H9 (cell line): ENCODE data around the gene EGR4. TPM values are rescaled to one million over a fixed set of nuclear protein-coding genes. Genes with fewer than 3 reads are reported as not detected.
A peak's percentile ranks its signal among the peaks of the same experiment; 100 is the strongest.

ENCODE experiments used
- DNase-seq: peaks from one replicate; pipeline ENCODE4 v3.0.0-alpha.2; 2017
- H2AFZ ChIP-seq: one replicate; pipeline ENCODE4 v1.6.1; 2013; ENCODE audit warnings: mild to moderate bottlenecking, low read length, control low read depth, moderate library complexity
- H2AK5ac ChIP-seq: 2 replicates; pipeline ENCODE4 v1.6.1; 2013; ENCODE audit warnings: low read length, control low read depth, mixed read lengths; ENCODE audit not compliant: insufficient read length
- H2BK120ac ChIP-seq: one replicate; pipeline ENCODE4 v1.6.1; 2013; ENCODE audit warnings: low read depth, mild to moderate bottlenecking, low read length, control low read depth, inconsistent platforms; ENCODE audit not compliant: poor library complexity, severe bottlenecking
- H2BK12ac ChIP-seq: 2 replicates; pipeline ENCODE4 v1.6.1; 2013; ENCODE audit warnings: low read length, control low read depth, mixed read lengths, low read depth; ENCODE audit not compliant: insufficient read length
- H2BK15ac ChIP-seq: 2 replicates; pipeline ENCODE4 v1.6.1; 2013; ENCODE audit warnings: low read depth, low read length, control low read depth
- H2BK20ac ChIP-seq: one replicate; pipeline ENCODE4 v1.6.1; 2013; ENCODE audit warnings: low read depth, mild to moderate bottlenecking, low read length, control low read depth, inconsistent platforms; ENCODE audit not compliant: poor library complexity, severe bottlenecking
- H2BK5ac ChIP-seq: 2 replicates; pipeline ENCODE4 v1.6.1; 2013; ENCODE audit warnings: low read length, control low read depth, mixed read lengths; ENCODE audit not compliant: insufficient read length
- H3K14ac ChIP-seq: 2 replicates; pipeline ENCODE4 v1.6.1; 2013; ENCODE audit warnings: low read length, control low read depth; ENCODE audit not compliant: insufficient read depth
- H3K18ac ChIP-seq: 2 replicates; pipeline ENCODE4 v1.6.1; 2013; ENCODE audit warnings: low read depth, mild to moderate bottlenecking, mixed read lengths, low read length, control low read depth; ENCODE audit not compliant: insufficient read length
- H3K23ac ChIP-seq: 2 replicates; pipeline ENCODE4 v1.6.1; 2013; ENCODE audit warnings: low read length, control low read depth, mixed read lengths, low read depth; ENCODE audit not compliant: insufficient read length
- H3K23me2 ChIP-seq: 2 replicates; pipeline ENCODE4 v1.6.1; 2013; ENCODE audit warnings: low read depth, mild to moderate bottlenecking, mixed read lengths, low read length, control low read depth; ENCODE audit not compliant: insufficient read length, poor library complexity, severe bottlenecking
- H3K27ac ChIP-seq: 2 replicates; pipeline ENCODE4 v1.5.1; 2013; ENCODE audit warnings: low read length, control low read depth, mixed read lengths, low read depth; ENCODE audit not compliant: insufficient read length
- H3K27me3 ChIP-seq: 2 replicates; pipeline ENCODE4 v1.6.1; 2013; ENCODE audit warnings: low read length, control low read depth, inconsistent platforms; ENCODE audit not compliant: insufficient read depth
- H3K4ac ChIP-seq: 2 replicates; pipeline ENCODE4 v1.6.1; 2013; ENCODE audit warnings: low read depth, mild to moderate bottlenecking, control low read depth, inconsistent platforms, low read length, moderate library complexity
- H3K4me1 ChIP-seq: 2 replicates; pipeline ENCODE4 v1.6.1; 2013; ENCODE audit warnings: low read length, control low read depth, inconsistent platforms; ENCODE audit not compliant: insufficient read depth
- H3K4me2 ChIP-seq: 2 replicates; pipeline ENCODE4 v1.6.1; 2013; ENCODE audit warnings: low read length, control low read depth, mixed read lengths; ENCODE audit not compliant: insufficient read length, insufficient read depth
- H3K56ac ChIP-seq: 2 replicates; pipeline ENCODE4 v1.6.1; 2013; ENCODE audit warnings: low read depth, mild to moderate bottlenecking, mixed read lengths, low read length, control low read depth; ENCODE audit not compliant: insufficient read length
- H3K79me1 ChIP-seq: 2 replicates; pipeline ENCODE4 v1.6.1; 2013; ENCODE audit warnings: low read depth, mild to moderate bottlenecking, moderate library complexity, low read length, control low read depth, inconsistent platforms; ENCODE audit not compliant: insufficient read depth, poor library complexity, severe bottlenecking
- H3K79me2 ChIP-seq: 2 replicates; pipeline ENCODE4 v1.6.1; 2013; ENCODE audit warnings: low read length, control low read depth, inconsistent platforms; ENCODE audit not compliant: insufficient read depth
- H3K9ac ChIP-seq: 2 replicates; pipeline ENCODE4 v1.6.1; 2013; ENCODE audit warnings: low read length, control low read depth, mixed read lengths; ENCODE audit not compliant: insufficient read length; ENCODE audit errors: extremely low read depth
- H3K9me3 ChIP-seq: one replicate; pipeline ENCODE4 v1.6.1; 2013; ENCODE audit warnings: low read depth, low read length, inconsistent platforms; ENCODE audit not compliant: control insufficient read depth
- H3T11ph ChIP-seq: one replicate; pipeline ENCODE4 v1.6.1; 2013; ENCODE audit warnings: mild to moderate bottlenecking, low read length, control low read depth, inconsistent platforms
- H4K20me1 ChIP-seq: one replicate; pipeline ENCODE4 v1.6.1; 2013; ENCODE audit not compliant: control insufficient read depth, insufficient read length, insufficient read depth
- H4K5ac ChIP-seq: 2 replicates; pipeline ENCODE4 v1.6.1; 2013; ENCODE audit warnings: low read depth, mild to moderate bottlenecking, mixed read lengths, low read length, control low read depth; ENCODE audit not compliant: insufficient read length
- H4K8ac ChIP-seq: replicated peaks from 2 replicates; pipeline ENCODE4 v1.6.1; 2013; ENCODE audit warnings: low read length, control low read depth, mixed read lengths, low read depth; ENCODE audit not compliant: insufficient read length
- H4K91ac ChIP-seq: 2 replicates; pipeline ENCODE4 v1.6.1; 2013; ENCODE audit warnings: low read depth, mild to moderate bottlenecking, moderate library complexity, mixed read lengths, low read length, control low read depth; ENCODE audit not compliant: insufficient read length
- H3K27ac Mint-ChIP-seq, 3 experiments: 2 replicates in 2 of 3; 3 replicates in 1 of 3; pipeline ENCODE4 v1.8.0; 2020 to 2021; ENCODE audit warnings: mixed read lengths in 3 of 3, mild to moderate bottlenecking in 1 of 3, moderate library complexity in 1 of 3
- H3K27me3 Mint-ChIP-seq: 2 replicates; pipeline ENCODE4 v1.8.0; 2021; ENCODE audit warnings: low read depth, mild to moderate bottlenecking, moderate library complexity, mixed read lengths
- H3K36me3 Mint-ChIP-seq, 3 experiments: 2 replicates in 2 of 3; 3 replicates in 1 of 3; pipeline ENCODE4 v1.8.0; 2020 to 2021; ENCODE audit warnings: low read depth in 3 of 3, mixed read lengths in 3 of 3; ENCODE audit not compliant: insufficient read depth in 1 of 3
- H3K4me1 Mint-ChIP-seq, 2 experiments: 2 replicates each; pipeline ENCODE4 v1.8.0; 2020; ENCODE audit warnings: mixed read lengths in 2 of 2
- H3K4me3 Mint-ChIP-seq, 2 experiments: 2 replicates in 1 of 2; 3 replicates in 1 of 2; pipeline ENCODE4 v1.8.0; 2020 to 2021; ENCODE audit warnings: mild to moderate bottlenecking in 2 of 2, mixed read lengths in 2 of 2, moderate library complexity in 1 of 2
- H3K9me3 Mint-ChIP-seq, 2 experiments: 2 replicates in 1 of 2; 3 replicates in 1 of 2; pipeline ENCODE4 v1.8.0; 2020; ENCODE audit warnings: mild to moderate bottlenecking in 2 of 2, mixed read lengths in 2 of 2, moderate library complexity in 1 of 2
- WGBS: extraction: QIAGEN DNeasy Blood & Tissue Kit; methylation state at CpG from one replicate; pipeline ENCODE4 v1.1.7; 2013; ENCODE audit warnings: missing lambda C conversion rate, low lambda C conversion rate, mixed read lengths; ENCODE audit not compliant: insufficient read length; ENCODE audit errors: extremely low coverage; 5-methylcytosine and 5-hydroxymethylcytosine counted together
- total RNA-seq: library from RNA; stranded (reverse); gene quantifications from 2 replicates; pipeline ENCODE4 v1.2.1, GENCODE V29; 2021
- TF ChIP-seq, protein P1 (sequence below): fragments of 200-600 bp; sonication (generic); conservative IDR thresholded peaks from 3 replicates; pipeline ENCODE4 v1.8.0; 2021; ENCODE audit warnings: antibody characterized with exemption, mild to moderate bottlenecking

The EGR4 gene
- total RNA-seq, 1 experiment from 2014 or later: 0.85 TPM

DNA sequence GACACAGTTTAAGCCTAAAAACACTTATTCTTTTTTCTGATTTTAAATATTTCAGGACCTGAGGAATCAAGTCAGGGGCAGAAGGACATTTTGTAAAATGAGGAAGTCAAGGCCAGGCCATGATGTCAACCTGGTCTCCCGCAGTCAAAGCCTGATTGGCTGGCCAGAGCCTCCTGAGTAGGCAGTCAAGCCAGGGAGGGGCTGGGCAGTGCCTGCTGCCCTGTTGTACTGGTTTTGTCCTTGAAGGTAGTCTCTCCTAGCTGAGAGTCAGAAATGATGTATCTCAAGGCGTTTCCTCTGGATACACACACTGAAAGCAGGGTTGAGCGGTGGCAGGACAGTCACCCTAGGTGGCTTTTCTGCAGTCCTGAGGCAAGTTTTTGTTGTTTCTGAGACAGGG lies 39.4 kb downstream of the EGR4 start:
- peaks cover 36 to 61% (median 45%) of the 10 kb centered on the region in 3 experiments for H3K36me3 Mint-ChIP-seq
- H2BK15ac ChIP-seq: no peak overlapping the region

More for the DNA sequence above, 39.4 kb downstream of the EGR4 start:
- Histone ChIP-seq H3K27me3 (no peaks in the 10 kb centered on the region), H2BK12ac (no peak overlapping the region), H3K79me2 (no peaks in the 10 kb centered on the region), H3K9ac (no peak overlapping the region), H3K9me3 (no peaks in the 10 kb centered on the region), H2AK5ac (no peak overlapping the region), H3K79me1 (no peaks in the 10 kb centered on the region), H4K5ac (no peak overlapping the region), H3T11ph (no peak overlapping the region), H4K91ac (no peak overlapping the region), H4K8ac (no peak overlapping the region), H2BK120ac (no peak overlapping the region), H3K4me2 (no peak overlapping the region), H2AFZ (no peak overlapping the region), H3K27ac (no peak overlapping the region), H3K4ac (no peak overlapping the region), H3K14ac (no peak overlapping the region), H3K56ac (no peak overlapping the region), H2BK20ac (no peak overlapping the region), H4K20me1 (no peaks in the 10 kb centered on the region), H3K23ac (no peak overlapping the region), H3K4me1 (no peaks in the 10 kb centered on the region), H3K18ac (no peak overlapping the region), H2BK5ac (no peak overlapping the region), H3K23me2 (no peaks in the 10 kb centered on the region)
- TF ChIP-seq, protein P1, sequence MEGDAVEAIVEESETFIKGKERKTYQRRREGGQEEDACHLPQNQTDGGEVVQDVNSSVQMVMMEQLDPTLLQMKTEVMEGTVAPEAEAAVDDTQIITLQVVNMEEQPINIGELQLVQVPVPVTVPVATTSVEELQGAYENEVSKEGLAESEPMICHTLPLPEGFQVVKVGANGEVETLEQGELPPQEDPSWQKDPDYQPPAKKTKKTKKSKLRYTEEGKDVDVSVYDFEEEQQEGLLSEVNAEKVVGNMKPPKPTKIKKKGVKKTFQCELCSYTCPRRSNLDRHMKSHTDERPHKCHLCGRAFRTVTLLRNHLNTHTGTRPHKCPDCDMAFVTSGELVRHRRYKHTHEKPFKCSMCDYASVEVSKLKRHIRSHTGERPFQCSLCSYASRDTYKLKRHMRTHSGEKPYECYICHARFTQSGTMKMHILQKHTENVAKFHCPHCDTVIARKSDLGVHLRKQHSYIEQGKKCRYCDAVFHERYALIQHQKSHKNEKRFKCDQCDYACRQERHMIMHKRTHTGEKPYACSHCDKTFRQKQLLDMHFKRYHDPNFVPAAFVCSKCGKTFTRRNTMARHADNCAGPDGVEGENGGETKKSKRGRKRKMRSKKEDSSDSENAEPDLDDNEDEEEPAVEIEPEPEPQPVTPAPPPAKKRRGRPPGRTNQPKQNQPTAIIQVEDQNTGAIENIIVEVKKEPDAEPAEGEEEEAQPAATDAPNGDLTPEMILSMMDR: no peak
- Mint-ChIP-seq H3K27ac (peak overlapping the region in 1 of 3 experiments; percentile 61; a peak in 1 of 7 replicates), H3K27me3 (no peaks in the 10 kb centered on the region), H3K4me3 (no peak overlapping the region), H3K4me1 (peaks cover 10 to 16% of the 10 kb centered on the region in 2 experiments), H3K9me3 (no peaks in the 10 kb centered on the region; a peak in 1 of 5 replicates)
- no CpG with 5 or more reads among the region's 3 CpGs for WGBS
- DNase-seq: no peak
